A549 treated with CpdA at 1 μM for 4 hours (cell line): Measurements from ENCODE around the gene WRAP53. TPM values are rescaled to one million over a fixed set of nuclear protein-coding genes. Genes with fewer than 3 reads are reported as not detected.

Experiments
- total RNA-seq: library from RNA; stranded (reverse); fragments of 200-300 nt; extraction: Qiagen RNA extraction; gene quantifications from 5 replicates; pipeline ENCODE4 v1.2.3, GENCODE V29; 2022; ENCODE audit warnings: low read depth

WRAP53 gene
- 33.9 to 50.3 TPM (median 47.7 TPM) in 5 replicates for total RNA-seq

GRCh38 chr17:7687908-7688807, at the start of gene WRAP53:
Gene WRAP53 (plus strand): TSS chr17:7688477. CDS start chr17:7688649, 172 bp downstream.

DNA sequence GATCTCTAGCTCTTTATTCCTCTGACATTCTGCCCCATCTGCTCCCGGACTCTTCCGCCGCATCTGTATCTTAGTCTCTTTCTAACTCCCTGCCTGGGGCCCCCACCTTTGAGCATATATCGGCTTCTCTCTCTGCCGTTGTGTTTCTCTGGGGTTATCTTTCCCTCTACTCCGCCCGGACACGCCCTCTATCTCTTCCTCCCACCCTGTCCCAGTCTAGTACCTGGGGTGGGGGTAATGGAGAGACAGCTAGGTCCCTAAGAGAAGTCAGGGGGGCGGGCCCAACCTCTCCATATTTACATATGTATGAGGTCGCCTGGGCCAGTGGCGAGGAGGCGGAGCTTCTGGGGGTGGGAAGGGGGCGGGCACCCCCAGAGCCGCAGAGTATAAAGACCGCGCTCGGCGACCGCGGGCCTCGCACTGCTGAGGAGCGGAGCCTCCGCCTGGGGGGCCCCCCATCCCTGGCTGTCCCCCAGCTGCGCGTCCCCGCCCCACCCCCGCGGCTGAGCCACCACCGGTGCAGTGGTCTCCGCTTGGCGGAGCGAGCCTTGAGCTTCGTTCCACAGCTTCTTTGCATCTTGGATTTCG, 37.7 kb upstream of the WRAP53 start, which contains the start of gene ATP1B2:
Gene ATP1B2, plus strand, starts transcription at position 418 of the 588 bp plus-strand sequence. CDS start 593 bp downstream, outside the sequence.

DNA sequence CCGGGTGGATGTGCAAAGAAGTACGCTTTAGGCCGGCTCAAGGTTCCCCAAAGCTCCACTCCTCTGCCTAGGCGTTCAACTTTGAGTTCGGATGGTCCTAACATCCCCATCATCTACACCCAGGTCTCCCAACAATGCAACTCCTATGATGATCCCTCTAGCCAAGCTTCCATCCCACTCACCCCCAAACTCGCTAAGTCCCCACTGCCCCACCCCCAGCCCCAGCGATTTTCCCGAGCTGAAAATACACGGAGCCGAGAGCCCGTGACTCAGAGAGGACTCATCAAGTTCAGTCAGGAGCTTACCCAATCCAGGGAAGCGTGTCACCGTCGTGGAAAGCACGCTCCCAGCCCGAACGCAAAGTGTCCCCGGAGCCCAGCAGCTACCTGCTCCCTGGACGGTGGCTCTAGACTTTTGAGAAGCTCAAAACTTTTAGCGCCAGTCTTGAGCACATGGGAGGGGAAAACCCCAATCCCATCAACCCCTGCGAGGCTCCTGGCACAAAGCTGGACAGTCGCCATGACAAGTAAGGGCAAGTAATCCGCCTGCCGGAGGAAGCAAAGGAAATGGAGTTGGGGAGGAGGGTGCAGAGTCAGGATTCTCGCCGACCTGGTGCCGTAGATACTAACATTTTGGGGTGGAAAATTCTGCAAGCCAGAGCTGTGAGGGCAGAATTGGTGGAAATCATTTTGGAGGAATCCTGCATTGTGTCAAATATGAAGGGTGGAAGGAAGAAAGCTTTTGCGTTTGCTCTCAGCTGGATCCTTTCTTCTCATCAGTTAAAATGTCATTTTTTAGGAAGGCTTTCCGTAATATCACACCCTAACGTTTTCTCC, 987 bp upstream of the WRAP53 start, which contains the start of gene TP53:
Gene TP53, minus strand, starts transcription at position 419 of the 836 bp plus-strand sequence. CDS start 10,896 bp downstream, outside the sequence.

GRCh38 chr17:7704601-7705268, 16.5 kb downstream of the WRAP53 start, which contains the start of gene EFNB3:
Gene EFNB3 (plus strand): TSS chr17:7705202. CDS start chr17:7705599, 397 bp downstream.

DNA sequence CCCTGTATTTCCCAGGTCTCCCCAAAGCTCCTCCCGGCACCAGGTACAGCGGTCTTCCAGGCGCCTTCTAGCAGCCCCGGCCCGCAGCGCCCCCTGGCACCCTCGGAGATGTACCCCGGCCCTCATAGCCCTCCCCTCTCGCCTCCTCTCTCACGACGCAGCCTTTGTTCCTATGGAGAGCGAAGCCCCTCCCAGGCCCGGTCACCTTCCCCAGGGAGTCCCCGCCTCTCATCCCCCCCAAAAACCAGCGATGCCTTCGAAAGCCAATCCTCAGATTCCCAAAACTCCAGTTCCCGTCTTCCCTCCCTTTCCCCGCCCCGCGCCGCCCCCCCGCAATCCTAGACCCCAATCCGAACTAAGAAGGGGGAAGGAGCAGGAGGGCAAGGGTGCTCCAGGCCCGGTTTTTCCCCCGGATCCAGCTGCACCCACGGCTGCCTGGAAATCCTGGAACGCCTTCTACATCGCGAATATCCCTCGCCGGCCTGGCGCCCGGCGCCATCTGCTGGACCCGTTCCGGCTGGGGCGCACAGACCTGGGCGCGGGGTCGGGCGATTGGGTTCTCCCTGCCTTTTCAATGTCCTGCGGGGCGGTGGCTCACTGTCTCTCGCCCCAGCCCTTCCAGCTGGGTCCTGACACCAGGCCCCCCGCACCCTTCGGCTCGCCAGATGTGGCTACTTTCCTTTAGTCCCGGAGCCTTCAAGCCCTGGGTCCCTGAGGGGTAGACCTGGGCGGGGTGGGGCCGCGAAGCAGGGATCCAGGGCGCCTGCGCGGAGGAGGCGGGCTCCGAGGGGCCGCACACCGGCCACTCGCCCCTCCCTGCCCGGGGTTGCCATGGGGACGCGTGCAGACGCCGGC, 28.9 kb downstream of the WRAP53 start, which contains the start of gene DNAH2:
Gene DNAH2, plus strand, starts transcription at position 844 of the 855 bp plus-strand sequence. CDS start 1,991 bp downstream, outside the sequence.

Other genes with a start within 250 kb of the WRAP53 start
- 0.99 to 1.4 TPM (median 1.4 TPM) in 5 replicates for gene FGF11, start 249.0 kb upstream of the WRAP53 start, total RNA-seq
- gene CHRNB1, start 243.4 kb upstream of the WRAP53 start, total RNA-seq: 4.7 to 7.6 TPM (median 7.2 TPM) in 5 replicates
- gene ZBTB4, start 208.8 kb upstream of the WRAP53 start, total RNA-seq: 20.0 to 25.5 TPM (median 23.1 TPM) in 5 replicates
- gene SLC35G6, start 207.0 kb upstream of the WRAP53 start, total RNA-seq: not detected in 5 replicates
- 74.3 to 88.3 TPM (median 80.0 TPM) in 5 replicates for gene POLR2A, start 204.1 kb upstream of the WRAP53 start, total RNA-seq
- 9.6 to 13.5 TPM (median 10.4 TPM) in 5 replicates for gene TNFSF12, start 139.4 kb upstream of the WRAP53 start, total RNA-seq
- 0.61 to 1.9 TPM (median 1.3 TPM) in 5 replicates for gene TNFSF13, start 129.7 kb upstream of the WRAP53 start, total RNA-seq
- 94.4 to 114 TPM (median 102 TPM) in 5 replicates for gene SENP3, start 126.6 kb upstream of the WRAP53 start, total RNA-seq
- gene CD68, start 108.8 kb upstream of the WRAP53 start, total RNA-seq: 34.0 to 42.9 TPM (median 36.5 TPM) in 5 replicates
- gene MPDU1, start 104.6 kb upstream of the WRAP53 start, total RNA-seq: 116 to 133 TPM (median 120 TPM) in 5 replicates
- gene SOX15, start 98.4 kb upstream of the WRAP53 start, total RNA-seq: 0.22 to 0.72 TPM (median 0.37 TPM) in 5 replicates
- gene FXR2, start 73.6 kb upstream of the WRAP53 start, total RNA-seq: 54.7 to 68.2 TPM (median 61.0 TPM) in 5 replicates
- 81.2 to 99.2 TPM (median 91.7 TPM) in 5 replicates for gene SAT2, start 60.7 kb upstream of the WRAP53 start, total RNA-seq
- gene SHBG, start 58.3 kb upstream of the WRAP53 start, total RNA-seq: 0.68 to 1.0 TPM (median 0.73 TPM) in 5 replicates
- 0.16 to 0.33 TPM (median 0.26 TPM) in 4 of 5 replicates, not detected in the other for gene ATP1B2, start 37.6 kb upstream of the WRAP53 start, total RNA-seq
- gene TP53, start 987 bp upstream of the WRAP53 start, total RNA-seq: 48.7 to 61.6 TPM (median 55.2 TPM) in 5 replicates
- gene EFNB3, start 16.7 kb downstream of the WRAP53 start, total RNA-seq: 1.0 to 1.7 TPM (median 1.4 TPM) in 5 replicates
- 0.01 to 0.03 TPM in 2 of 5 replicates, not detected in the others for gene DNAH2, start 29.3 kb downstream of the WRAP53 start, total RNA-seq
- 13.8 to 23.8 TPM (median 15.1 TPM) in 5 replicates for gene KDM6B, start 145.7 kb downstream of the WRAP53 start, total RNA-seq
- 0.48 to 1.1 TPM (median 0.79 TPM) in 5 replicates for gene TMEM88, start 166.6 kb downstream of the WRAP53 start, total RNA-seq
- 179 to 238 TPM (median 208 TPM) in 5 replicates for gene NAA38, start 169.1 kb downstream of the WRAP53 start, total RNA-seq
- gene CYB5D1, start 169.5 kb downstream of the WRAP53 start, total RNA-seq: 21.3 to 23.4 TPM (median 22.7 TPM) in 5 replicates
- gene CHD3, start 200.3 kb downstream of the WRAP53 start, total RNA-seq: 65.3 to 76.0 TPM (median 68.6 TPM) in 5 replicates
- 1.1 to 2.5 TPM (median 1.4 TPM) in 5 replicates for gene RNF227, start 227.8 kb downstream of the WRAP53 start, total RNA-seq
- gene KCNAB3, start 241.4 kb downstream of the WRAP53 start, total RNA-seq: 1.8 to 3.0 TPM (median 2.5 TPM) in 5 replicates
- gene TRAPPC1, start 243.5 kb downstream of the WRAP53 start, total RNA-seq: 309 to 334 TPM (median 324 TPM) in 5 replicates
- 36.8 to 45.9 TPM (median 39.2 TPM) in 5 replicates for gene CNTROB, start 243.7 kb downstream of the WRAP53 start, total RNA-seq